Neural cell (in vitro differentiated cells): ENCODE data around the gene POU2AF3. TPM values are rescaled to one million over a fixed set of nuclear protein-coding genes. Genes with fewer than 3 reads are reported as not detected.

Experiments used
- H2AFZ ChIP-seq: fragments of 200-600, 300-800 bp; sonication (generic), shearing (Covaris generic); 2 replicates; pipeline ENCODE4 v1.6.0; 2014; ENCODE audit warnings: low read depth, mild to moderate bottlenecking, antibody characterized with exemption, low read length, moderate library complexity
- H3F3A ChIP-seq: fragments of 200-600 bp; shearing (Covaris generic); 2 replicates; pipeline ENCODE4 v1.6.1; 2016; ENCODE audit warnings: mild to moderate bottlenecking, moderate library complexity, mixed read lengths, antibody characterized with exemption, low read length; ENCODE audit not compliant: insufficient read depth, poor library complexity, severe bottlenecking
- H3K27ac ChIP-seq: fragments of 200-600, 300-800 bp; sonication (generic), shearing (Covaris generic); 2 replicates; pipeline ENCODE4 v1.5.1; 2014; ENCODE audit warnings: mild to moderate bottlenecking, low read length, moderate library complexity
- H3K27me3 ChIP-seq: fragments of 300-800, 200-600 bp; sonication (generic), shearing (Covaris generic); 2 replicates; pipeline ENCODE4 v1.6.0; 2014; ENCODE audit warnings: mild to moderate bottlenecking, low read depth, low read length, moderate library complexity; ENCODE audit not compliant: insufficient read depth
- H3K36me3 ChIP-seq: fragments of 300-800, 200-600 bp; sonication (generic), shearing (Covaris generic); 2 replicates; pipeline ENCODE4 v1.5.1; 2014; ENCODE audit warnings: mild to moderate bottlenecking, antibody characterized with exemption, low read length, moderate library complexity; ENCODE audit not compliant: insufficient read depth
- H3K4me2 ChIP-seq: fragments of 300-800, 200-600 bp; sonication (generic), shearing (Covaris generic); 2 replicates; pipeline ENCODE4 v1.6.0; 2014; ENCODE audit warnings: mild to moderate bottlenecking, low read length
- H3K4me3 ChIP-seq: fragments of 300-800, 200-600 bp; sonication (generic), shearing (Covaris generic); 2 replicates; pipeline ENCODE4 v1.5.1; 2014; ENCODE audit warnings: mild to moderate bottlenecking, low read length, moderate library complexity
- H3K79me2 ChIP-seq: fragments of 200-600 bp; shearing (Covaris generic); replicated peaks from 2 replicates; pipeline ENCODE4 v1.6.0; 2014; ENCODE audit warnings: mild to moderate bottlenecking, low read length, moderate library complexity; ENCODE audit not compliant: insufficient read depth
- H3K9ac ChIP-seq: fragments of 300-800, 200-600 bp; sonication (generic), shearing (Covaris generic); 2 replicates; pipeline ENCODE4 v1.6.1; 2016; ENCODE audit warnings: mild to moderate bottlenecking, low read length, mixed read lengths
- H3K9me2 ChIP-seq: fragments of 200-600 bp; shearing (Covaris generic); 2 replicates; pipeline ENCODE4 v1.6.1; 2016; ENCODE audit warnings: mild to moderate bottlenecking, low read length, mixed read lengths; ENCODE audit not compliant: insufficient read depth
- H3K9me3 ChIP-seq: fragments of 200-600, 300-800 bp; sonication (generic), shearing (Covaris generic); 2 replicates; pipeline ENCODE4 v1.6.1; 2016; ENCODE audit warnings: mild to moderate bottlenecking, mixed run types, low read length, moderate library complexity, mixed read lengths
- H4K20me1 ChIP-seq: fragments of 200-600 bp; shearing (Covaris generic); 2 replicates; pipeline ENCODE4 v1.6.1; 2016; ENCODE audit warnings: mild to moderate bottlenecking, mixed run types; ENCODE audit not compliant: insufficient read depth
- CTCF ChIP-seq: fragments of 450-650 bp; IDR thresholded peaks from 2 replicates; pipeline ENCODE4 v1.5.1; 2014; ENCODE audit warnings: antibody characterized with exemption, mild to moderate bottlenecking, moderate library complexity; ENCODE audit not compliant: poor library complexity, severe bottlenecking
- EP300 ChIP-seq: fragments of 450-650 bp; conservative IDR thresholded peaks from 2 replicates; pipeline ENCODE4 v1.6.1; 2014; ENCODE audit warnings: antibody characterized with exemption, mild to moderate bottlenecking, moderate library complexity; ENCODE audit not compliant: poor library complexity, severe bottlenecking
- EZH2 ChIP-seq: fragments of 200-600, 300-800 bp; shearing (Covaris generic), sonication (generic); IDR thresholded peaks from 2 replicates; pipeline ENCODE4 v1.6.1; 2014; ENCODE audit warnings: antibody characterized with exemption, low read length, borderline replicate concordance, mild to moderate bottlenecking; ENCODE audit not compliant: insufficient read depth, poor library complexity, severe bottlenecking
- MXI1 ChIP-seq: fragments of 450-650 bp; conservative IDR thresholded peaks from 2 replicates; pipeline ENCODE4 v1.6.1; 2014; ENCODE audit warnings: antibody characterized with exemption, mild to moderate bottlenecking; ENCODE audit not compliant: poor library complexity, severe bottlenecking
- POLR2AphosphoS5 ChIP-seq: IDR thresholded peaks from 2 replicates; pipeline ENCODE4 v1.6.1; 2012
- RAD21 ChIP-seq: fragments of 450-650 bp; conservative IDR thresholded peaks from 2 replicates; pipeline ENCODE4 v1.6.1; 2014; ENCODE audit warnings: antibody characterized with exemption, mild to moderate bottlenecking, moderate library complexity
- SMC3 ChIP-seq: fragments of 450-650 bp; conservative IDR thresholded peaks from 2 replicates; pipeline ENCODE4 v1.6.1; 2014; ENCODE audit warnings: antibody characterized with exemption, mild to moderate bottlenecking, moderate library complexity; ENCODE audit not compliant: poor library complexity
- TAF1 ChIP-seq: IDR thresholded peaks from 2 replicates; pipeline ENCODE4 v1.6.1; 2012; ENCODE audit warnings: low read depth
- polyA plus RNA-seq: library from polyadenylated mRNA; depleted of rRNA; stranded (reverse); fragments of >200 nt; gene quantifications from 2 replicates; pipeline ENCODE4 v1.2.3, GENCODE V29; 2014
- TF ChIP-seq, protein P1 (sequence below): IDR thresholded peaks from 2 replicates; pipeline ENCODE4 v1.6.1; 2012; ENCODE audit warnings: borderline replicate concordance

The POU2AF3 gene
- polyA plus RNA-seq, 1 donor from 2014 or later, result not detected

DNA sequence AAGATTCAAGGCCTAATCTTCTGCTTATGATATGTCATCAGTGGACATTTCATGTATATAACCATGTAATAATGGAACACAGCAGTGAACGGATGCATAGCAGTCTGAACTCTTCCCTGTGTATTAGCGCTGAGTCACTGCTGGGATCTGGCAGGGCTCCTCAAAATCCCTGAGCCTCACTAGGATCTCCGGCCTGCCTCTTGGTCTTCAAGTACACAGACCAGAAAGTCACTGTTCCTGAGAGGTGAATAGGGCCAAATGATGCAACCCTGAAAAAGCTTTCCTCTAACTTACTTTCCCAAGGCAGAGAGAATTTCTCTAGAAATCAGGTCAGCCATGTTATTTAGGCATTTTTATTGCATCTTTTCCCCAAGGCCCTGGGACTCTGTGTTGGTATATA is 45.7 kb downstream of the POU2AF3 start:
- Histone ChIP-seq H3K79me2 (no peaks in the 10 kb centered on the region), H3K27ac (no peak overlapping the region), H3K4me3 (no peak overlapping the region), H2AFZ (no peak overlapping the region), H3K4me2 (no peak overlapping the region), H3F3A (no peaks in the 10 kb centered on the region), H4K20me1 (no peaks in the 10 kb centered on the region), H3K36me3 (no peaks in the 10 kb centered on the region), H3K27me3 (no peaks in the 10 kb centered on the region), H3K9me2 (no peaks in the 10 kb centered on the region), H3K9ac (no peak overlapping the region), H3K9me3 (no peaks in the 10 kb centered on the region)
- TF ChIP-seq RAD21 (no peak), POLR2AphosphoS5 (no peak), SMC3 (no peak), EP300 (no peak), MXI1 (no peak), TAF1 (no peak), EZH2 (no peak), CTCF (no peak)
- TF ChIP-seq, protein P1, sequence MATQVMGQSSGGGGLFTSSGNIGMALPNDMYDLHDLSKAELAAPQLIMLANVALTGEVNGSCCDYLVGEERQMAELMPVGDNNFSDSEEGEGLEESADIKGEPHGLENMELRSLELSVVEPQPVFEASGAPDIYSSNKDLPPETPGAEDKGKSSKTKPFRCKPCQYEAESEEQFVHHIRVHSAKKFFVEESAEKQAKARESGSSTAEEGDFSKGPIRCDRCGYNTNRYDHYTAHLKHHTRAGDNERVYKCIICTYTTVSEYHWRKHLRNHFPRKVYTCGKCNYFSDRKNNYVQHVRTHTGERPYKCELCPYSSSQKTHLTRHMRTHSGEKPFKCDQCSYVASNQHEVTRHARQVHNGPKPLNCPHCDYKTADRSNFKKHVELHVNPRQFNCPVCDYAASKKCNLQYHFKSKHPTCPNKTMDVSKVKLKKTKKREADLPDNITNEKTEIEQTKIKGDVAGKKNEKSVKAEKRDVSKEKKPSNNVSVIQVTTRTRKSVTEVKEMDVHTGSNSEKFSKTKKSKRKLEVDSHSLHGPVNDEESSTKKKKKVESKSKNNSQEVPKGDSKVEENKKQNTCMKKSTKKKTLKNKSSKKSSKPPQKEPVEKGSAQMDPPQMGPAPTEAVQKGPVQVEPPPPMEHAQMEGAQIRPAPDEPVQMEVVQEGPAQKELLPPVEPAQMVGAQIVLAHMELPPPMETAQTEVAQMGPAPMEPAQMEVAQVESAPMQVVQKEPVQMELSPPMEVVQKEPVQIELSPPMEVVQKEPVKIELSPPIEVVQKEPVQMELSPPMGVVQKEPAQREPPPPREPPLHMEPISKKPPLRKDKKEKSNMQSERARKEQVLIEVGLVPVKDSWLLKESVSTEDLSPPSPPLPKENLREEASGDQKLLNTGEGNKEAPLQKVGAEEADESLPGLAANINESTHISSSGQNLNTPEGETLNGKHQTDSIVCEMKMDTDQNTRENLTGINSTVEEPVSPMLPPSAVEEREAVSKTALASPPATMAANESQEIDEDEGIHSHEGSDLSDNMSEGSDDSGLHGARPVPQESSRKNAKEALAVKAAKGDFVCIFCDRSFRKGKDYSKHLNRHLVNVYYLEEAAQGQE, result no peak

- H3K4me2 ChIP-seq, result no peak overlapping the region
Measured at GRCh38 chr11:111347002-111347722, 48.8 kb downstream of the POU2AF3 start.

More at GRCh38 chr11:111347002-111347722, 48.8 kb downstream of the POU2AF3 start:
- Histone ChIP-seq H3K4me3 (no peak overlapping the region), H3F3A (no peaks in the 10 kb centered on the region), H3K79me2 (no peaks in the 10 kb centered on the region), H4K20me1 (no peaks in the 10 kb centered on the region), H3K9me3 (no peaks in the 10 kb centered on the region), H3K27ac (no peak overlapping the region), H3K36me3 (no peaks in the 10 kb centered on the region), H3K27me3 (no peaks in the 10 kb centered on the region), H2AFZ (no peak overlapping the region), H3K9me2 (no peaks in the 10 kb centered on the region), H3K9ac (no peak overlapping the region)
- TF ChIP-seq SMC3 (no peak), EZH2 (no peak), MXI1 (no peak), CTCF (no peak), TAF1 (no peak), EP300 (no peak), POLR2AphosphoS5 (no peak), RAD21 (no peak)
- TF ChIP-seq, protein P1, result no peak
